Panc1 (cell line): ENCODE results near the gene OR1J4. TPM values are rescaled to one million over a fixed set of nuclear protein-coding genes. Genes with fewer than 3 reads are reported as not detected.
"Not testable (repeated sequence)": the region's sequence is repeated elsewhere in the genome, so short reads cannot be mapped to it uniquely, and the experiment has no call there.

ENCODE experiments used
- ATAC-seq: fragments of 200-7000 bp; cut with Tn5 transposase; 2 replicates; pipeline ENCODE4 v1.9.1; 2020; ENCODE audit warnings: mild to moderate bottlenecking, moderate library complexity
- BruUV-seq: library from RNA; stranded (reverse); fragments of 400-500 nt; replicated peaks from 2 replicates; lab custom pipeline; 2021; lab: Mats Ljungman, UMichigan
- CTCF ChIA-PET: fragments of 300-600 bp; sonication (Branson Sonifier 250); formaldehyde crosslinking; loops from one replicate; lab custom pipeline; 2022; ENCODE audit warnings: antibody characterized with exemption; lab: Charles Lee
- POLR2A ChIA-PET: fragments of 300-600 bp; sonication (Branson Sonifier 250); formaldehyde crosslinking; loops from one replicate; lab custom pipeline; 2022; ENCODE audit warnings: antibody characterized with exemption; lab: Charles Lee
- DNase-seq: peaks from one replicate; pipeline ENCODE4 v3.0.0-alpha.2; 2010; ENCODE audit warnings: low read depth, low spot score
- H3K27ac ChIP-seq: 2 replicates; pipeline ENCODE4 v1.5.1; 2011; ENCODE audit warnings: mild to moderate bottlenecking, low read length, inconsistent platforms
- H3K27me3 ChIP-seq: fragments of 200-500 bp; sonication (Bioruptor generic); 2 replicates; pipeline ENCODE4 v1.6.0; 2014; ENCODE audit warnings: low read length, inconsistent platforms; ENCODE audit not compliant: control insufficient read depth, insufficient read depth
- H3K36me3 ChIP-seq: fragments of 200-500 bp; sonication (Bioruptor generic); 2 replicates; pipeline ENCODE4 v1.5.1; 2014; ENCODE audit warnings: inconsistent platforms, mild to moderate bottlenecking, low read length, moderate library complexity; ENCODE audit not compliant: control insufficient read depth, insufficient read depth
- H3K4me1 ChIP-seq: 2 replicates; pipeline ENCODE4 v1.5.1; 2011; ENCODE audit warnings: inconsistent platforms, mild to moderate bottlenecking, low read length, moderate library complexity; ENCODE audit not compliant: control insufficient read depth, insufficient read depth
- H3K4me3 ChIP-seq, 2 experiments: 2 replicates each; pipeline ENCODE4 v1.5.1; 2011 to 2012; ENCODE audit warnings: low read depth in 2 of 2, low read length in 2 of 2, mild to moderate bottlenecking in 2 of 2, inconsistent platforms in 1 of 2, moderate library complexity in 1 of 2
- H3K9me3 ChIP-seq: fragments of 200-500 bp; sonication (Bioruptor generic); 2 replicates; pipeline ENCODE4 v1.5.1; 2014; ENCODE audit warnings: low read depth, mild to moderate bottlenecking, inconsistent platforms, low read length, moderate library complexity; ENCODE audit not compliant: control insufficient read depth, insufficient read depth
- CTCF ChIP-seq: fragments of 450-650 bp; IDR thresholded peaks from 2 replicates; pipeline ENCODE4 v1.5.1; 2017; ENCODE audit warnings: mild to moderate bottlenecking
- POLR2AphosphoS5 ChIP-seq: IDR thresholded peaks from 2 replicates; pipeline ENCODE4 v1.6.1; 2012; ENCODE audit warnings: mild to moderate bottlenecking, low read depth, low read length, moderate library complexity
- REST ChIP-seq, 2 experiments: IDR thresholded peaks; 2 replicates each; pipeline ENCODE4 v1.6.1; 2011 to 2012; ENCODE audit warnings: low read depth in 2 of 2, control low read depth in 1 of 2, low read length in 1 of 2, mild to moderate bottlenecking in 1 of 2, moderate library complexity in 1 of 2; ENCODE audit not compliant: insufficient read depth in 1 of 2
- SIN3A ChIP-seq: IDR thresholded peaks from 2 replicates; pipeline ENCODE4 v1.6.1; 2012; ENCODE audit warnings: low read depth, mild to moderate bottlenecking, low read length, moderate library complexity, borderline replicate concordance; ENCODE audit not compliant: insufficient read depth
- TCF7L2 ChIP-seq: IDR thresholded peaks from 2 replicates; pipeline ENCODE4 v1.6.1; 2011; ENCODE audit warnings: mild to moderate bottlenecking, low read depth, low read length, inconsistent platforms
- in situ Hi-C: cut with HindIII; loops from 2 replicates; pipeline ENCODE4 v1.10.0; 2016; ENCODE audit warnings: low sequenced_read_pairs, low pct_unique_long_range_greater_than_20kb
- intact Hi-C: fragments of 100-400 bp; cut with micrococcal nuclease; formaldehyde crosslinking; loops from one replicate; pipeline ENCODE4 v1.10.0; 2022; ENCODE audit not compliant: unreplicated experiment
- total RNA-seq: library from RNA; stranded (reverse); gene quantifications from one replicate; pipeline ENCODE4 v1.2.1, GENCODE V29; 2021; ENCODE audit not compliant: unreplicated experiment

Gene OR1J4
- total RNA-seq, 1 experiment from 2014 or later = not detected

GRCh38 chr9:122527193-122527592 is 8.3 kb downstream of the OR1J4 start, which contains the start of gene OR1N1:
OR1N1 (minus strand) TSS chr9:122527293; CDS start chr9:122527293, 0 bp downstream.
- Histone ChIP-seq H3K4me3 (no peak within 1 kb of the TSS), H3K4me1 (no peaks in the 10 kb centered on the region), H3K27ac (no peak within 1 kb of the TSS), H3K27me3 (no peaks in the 10 kb centered on the region; the same call in 1 of the 2 replicates), H3K9me3 (no peaks in the 10 kb centered on the region), H3K36me3 (no peaks in the 10 kb centered on the region)
- ChIA-PET CTCF (no interaction called here), POLR2A (no interaction called here)
- intact Hi-C loops = no loop called here
- TF ChIP-seq POLR2AphosphoS5 (no peak), CTCF (no peak), SIN3A (no peak), TCF7L2 (no peak), REST (IDR thresholded peaks at IDR 0.05; ENCODE audit: insufficient read depth in 1 of 2, low read depth in 2 of 2, low read length in 1 of 2) (no peak)
- DNase-seq = no peak
- BruUV-seq = no TSS peak
- in situ Hi-C loops = no loop called here
- ATAC-seq = no peak

- H3K4me3 ChIP-seq, BruUV-seq, H3K36me3 ChIP-seq, H3K4me1 ChIP-seq, CTCF ChIA-PET, intact Hi-C loops, POLR2A ChIA-PET, DNase-seq, H3K27me3 ChIP-seq, ATAC-seq, H3K9me3 ChIP-seq, in situ Hi-C loops, H3K27ac ChIP-seq: not testable (repeated sequence)
Measured at GRCh38 chr9:122531157-122531556, 12.2 kb downstream of the OR1J4 start.

GRCh38 chr9:122536134-122536533 is 17.2 kb downstream of the OR1J4 start:
- no peak overlapping the region for H3K27ac ChIP-seq
- H3K27me3 ChIP-seq = no peaks in the 10 kb centered on the region
- TF ChIP-seq REST (IDR thresholded peaks at IDR 0.05; ENCODE audit: insufficient read depth in 1 of 2, low read depth in 2 of 2, low read length in 1 of 2) = no peak
- ChIA-PET CTCF (no interaction called here), POLR2A (no interaction called here)
- H3K4me1 ChIP-seq = no peaks in the 10 kb centered on the region
- in situ Hi-C loops (no loop called here), intact Hi-C loops (no loop called here)
- no peak overlapping the region for H3K4me3 ChIP-seq
- ATAC-seq (no peak), DNase-seq (no peak)
- no peaks in the 10 kb centered on the region for H3K36me3 ChIP-seq
- BruUV-seq = no TSS peak
- no peaks in the 10 kb centered on the region for H3K9me3 ChIP-seq

- H3K4me3 ChIP-seq, POLR2A ChIA-PET, ATAC-seq, H3K27me3 ChIP-seq, H3K27ac ChIP-seq, in situ Hi-C loops, CTCF ChIA-PET, H3K4me1 ChIP-seq, H3K36me3 ChIP-seq, DNase-seq, intact Hi-C loops, BruUV-seq, H3K9me3 ChIP-seq: not testable (repeated sequence)
Measured at GRCh38 chr9:122537066-122537465, 18.1 kb downstream of the OR1J4 start.
